Measurements from ENCODE around the gene FAM168A. TPM values are rescaled to one million over a fixed set of nuclear protein-coding genes. Genes with fewer than 3 reads are reported as not detected.

The FAM168A gene
- polyA plus RNA-seq, 1 donor (not counting 4 experiments of a cell fraction or from before 2014, with no cell fraction given) = 11.8 TPM

- Histone ChIP-seq H3K4me1 (ENCODE audit: control insufficient read depth, extremely low read depth, insufficient read depth, low read length) (peaks cover 35% of the 10 kb centered on the region), H3K4me2 (ENCODE audit: control insufficient read depth, extremely low read depth, insufficient read depth, low read depth, low read length) (no peak overlapping the region), H3K9me1 (ENCODE audit: control insufficient read depth, extremely low read depth, insufficient read depth, low read length) (peaks cover 8% of the 10 kb centered on the region), H3K9me3 (ENCODE audit: control insufficient read depth, low read depth, low read length) (no peaks in the 10 kb centered on the region), H3K9ac (ENCODE audit: control insufficient read depth, extremely low read depth, insufficient read depth, low read length) (no peak overlapping the region), H4K20me1 (ENCODE audit: control insufficient read depth, extremely low read depth, insufficient read depth, low read length) (peaks cover 2% of the 10 kb centered on the region), H2AFZ (ENCODE audit: control insufficient read depth, low read length) (no peak overlapping the region), H3K79me2 (ENCODE audit: control insufficient read depth, insufficient read depth, low read length) (peaks cover 14% of the 10 kb centered on the region), H3K27me3 (ENCODE audit: control insufficient read depth, extremely low read depth, insufficient read depth, low read length) (no peaks in the 10 kb centered on the region), H3K4me3 (ENCODE audit: control insufficient read depth in 2 of 3, extremely low read depth in 1 of 3, insufficient read depth in 2 of 3, low read depth in 1 of 3, low read length in 3 of 3) (no peak overlapping the region), H3K27ac (ENCODE audit: control insufficient read depth, insufficient read depth, low read length) (no peak overlapping the region), H3K36me3 (ENCODE audit: control insufficient read depth in 2 of 2, extremely low read depth in 1 of 2, insufficient read depth in 2 of 2, low read length in 2 of 2) (peaks cover 24 to 27% of the 10 kb centered on the region in 2 experiments)
- dilution Hi-C loops (cut with MboI; ENCODE audit: extremely low pct_ligation_motif_present, low sequenced_read_pairs) = no loop called here
- DNase-seq (ENCODE audit: low read depth, low spot score) (no peak), FAIRE-seq (no peak)
- TF ChIP-seq EZH2 (IDR thresholded peaks at IDR 0.05; ENCODE audit: low read length) (no peak), CTCF (optimal IDR thresholded peaks at IDR 0.05 in 1 of 3, IDR thresholded peaks at IDR 0.05 in 1 of 3, conservative IDR thresholded peaks at IDR 0.05 in 1 of 3; ENCODE audit: extremely low read depth in 1 of 3, insufficient read depth in 2 of 3, low read length in 3 of 3) (no peak)
These were observed 204.9 kb downstream of the FAM168A start for GRCh38 chr11:73393011-73393380.

GRCh38 chr11:73392108-73393010, 205.6 kb downstream of the FAM168A start:
- no peak overlapping the region for H2AFZ ChIP-seq (ENCODE audit: control insufficient read depth, low read length)
- no peak overlapping the region for H3K4me2 ChIP-seq (ENCODE audit: control insufficient read depth, extremely low read depth, insufficient read depth, low read depth, low read length)
- H3K9me3 ChIP-seq (ENCODE audit: control insufficient read depth, low read depth, low read length) = no peaks in the 10 kb centered on the region
- no peak for TF ChIP-seq EZH2 (IDR thresholded peaks at IDR 0.05; ENCODE audit: low read length)
- TF ChIP-seq CTCF (optimal IDR thresholded peaks at IDR 0.05 in 1 of 3, IDR thresholded peaks at IDR 0.05 in 1 of 3, conservative IDR thresholded peaks at IDR 0.05 in 1 of 3; ENCODE audit: extremely low read depth in 1 of 3, insufficient read depth in 2 of 3, low read length in 3 of 3) = no peak
- peaks cover 8% of the 10 kb centered on the region for H3K9me1 ChIP-seq (ENCODE audit: control insufficient read depth, extremely low read depth, insufficient read depth, low read length)
- FAIRE-seq (no peak), DNase-seq (ENCODE audit: low read depth, low spot score) (no peak)
- no peak overlapping the region for H3K9ac ChIP-seq (ENCODE audit: control insufficient read depth, extremely low read depth, insufficient read depth, low read length)
- H3K27me3 ChIP-seq (ENCODE audit: control insufficient read depth, extremely low read depth, insufficient read depth, low read length) = no peaks in the 10 kb centered on the region
- no peak overlapping the region for H3K27ac ChIP-seq (ENCODE audit: control insufficient read depth, insufficient read depth, low read length)
- H3K79me2 ChIP-seq (ENCODE audit: control insufficient read depth, insufficient read depth, low read length) = peaks cover 21% of the 10 kb centered on the region
- H3K36me3 ChIP-seq (ENCODE audit: control insufficient read depth in 2 of 2, extremely low read depth in 1 of 2, insufficient read depth in 2 of 2, low read length in 2 of 2) = peaks cover 24 to 27% of the 10 kb centered on the region in 2 experiments
- dilution Hi-C loops (cut with MboI; ENCODE audit: extremely low pct_ligation_motif_present, low sequenced_read_pairs) = no loop called here
- H4K20me1 ChIP-seq (ENCODE audit: control insufficient read depth, extremely low read depth, insufficient read depth, low read length) = peaks cover 2% of the 10 kb centered on the region
- H3K4me1 ChIP-seq (ENCODE audit: control insufficient read depth, extremely low read depth, insufficient read depth, low read length) = peaks cover 41% of the 10 kb centered on the region
- H3K4me3 ChIP-seq (ENCODE audit: control insufficient read depth in 2 of 3, extremely low read depth in 1 of 3, insufficient read depth in 2 of 3, low read depth in 1 of 3, low read length in 3 of 3) = no peak overlapping the region

Data from keratinocyte (primary cell).